Epithelial cell of proximal tubule (primary cell): ENCODE measurements around the gene SMAP1. TPM values are rescaled to one million over a fixed set of nuclear protein-coding genes. Genes with fewer than 3 reads are reported as not detected.

Experiments
- DNase-seq: peaks from one replicate; pipeline ENCODE4 v3.0.0-alpha.2; 2011; ENCODE audit warnings: low read depth
- H3K4me3 ChIP-seq: 2 replicates; pipeline ENCODE4 v1.5.1; 2011; ENCODE audit warnings: low read depth, mild to moderate bottlenecking, low read length
- total RNA-seq: library from RNA; depleted of rRNA; stranded (reverse); fragments of >200 nt; gene quantifications from 2 replicates; pipeline ENCODE4 v1.2.3, GENCODE V29; 2015
- TF ChIP-seq, protein P1 (sequence below): conservative IDR thresholded peaks from 2 replicates; pipeline ENCODE4 v1.5.1; 2012; ENCODE audit warnings: low read depth, mild to moderate bottlenecking, low read length

Gene SMAP1
- total RNA-seq, 1 donor from 2014 or later, result 24.7 TPM

GRCh38 chr6:70675822-70676221, 8.1 kb downstream of the SMAP1 start:
- TF ChIP-seq, protein P1, sequence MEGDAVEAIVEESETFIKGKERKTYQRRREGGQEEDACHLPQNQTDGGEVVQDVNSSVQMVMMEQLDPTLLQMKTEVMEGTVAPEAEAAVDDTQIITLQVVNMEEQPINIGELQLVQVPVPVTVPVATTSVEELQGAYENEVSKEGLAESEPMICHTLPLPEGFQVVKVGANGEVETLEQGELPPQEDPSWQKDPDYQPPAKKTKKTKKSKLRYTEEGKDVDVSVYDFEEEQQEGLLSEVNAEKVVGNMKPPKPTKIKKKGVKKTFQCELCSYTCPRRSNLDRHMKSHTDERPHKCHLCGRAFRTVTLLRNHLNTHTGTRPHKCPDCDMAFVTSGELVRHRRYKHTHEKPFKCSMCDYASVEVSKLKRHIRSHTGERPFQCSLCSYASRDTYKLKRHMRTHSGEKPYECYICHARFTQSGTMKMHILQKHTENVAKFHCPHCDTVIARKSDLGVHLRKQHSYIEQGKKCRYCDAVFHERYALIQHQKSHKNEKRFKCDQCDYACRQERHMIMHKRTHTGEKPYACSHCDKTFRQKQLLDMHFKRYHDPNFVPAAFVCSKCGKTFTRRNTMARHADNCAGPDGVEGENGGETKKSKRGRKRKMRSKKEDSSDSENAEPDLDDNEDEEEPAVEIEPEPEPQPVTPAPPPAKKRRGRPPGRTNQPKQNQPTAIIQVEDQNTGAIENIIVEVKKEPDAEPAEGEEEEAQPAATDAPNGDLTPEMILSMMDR, result no peak
- DNase-seq, result no peak
- no peak overlapping the region for H3K4me3 ChIP-seq

DNA sequence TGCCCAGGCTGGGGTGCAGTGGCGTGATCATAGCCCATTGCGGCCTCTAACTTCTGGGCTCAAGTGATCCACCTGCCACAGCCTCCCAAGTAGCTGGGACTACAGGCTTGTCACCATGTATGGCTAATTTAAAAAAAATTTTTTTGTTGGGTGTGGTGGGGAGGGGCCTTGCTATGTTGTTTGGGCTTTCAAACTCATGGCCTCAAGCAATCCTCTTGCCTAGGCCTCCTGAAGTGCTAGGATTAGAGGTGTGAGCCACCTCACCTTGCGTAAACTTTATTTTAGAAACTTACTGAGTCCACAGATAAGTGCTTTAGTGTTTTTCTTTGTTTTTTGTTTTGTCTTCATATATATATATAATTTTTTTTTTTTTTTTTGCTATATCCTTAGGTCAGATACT, 9.1 kb downstream of the SMAP1 start:
- H3K4me3 ChIP-seq, result no peak overlapping the region
- TF ChIP-seq, protein P1, result no peak
- DNase-seq, result no peak

DNA sequence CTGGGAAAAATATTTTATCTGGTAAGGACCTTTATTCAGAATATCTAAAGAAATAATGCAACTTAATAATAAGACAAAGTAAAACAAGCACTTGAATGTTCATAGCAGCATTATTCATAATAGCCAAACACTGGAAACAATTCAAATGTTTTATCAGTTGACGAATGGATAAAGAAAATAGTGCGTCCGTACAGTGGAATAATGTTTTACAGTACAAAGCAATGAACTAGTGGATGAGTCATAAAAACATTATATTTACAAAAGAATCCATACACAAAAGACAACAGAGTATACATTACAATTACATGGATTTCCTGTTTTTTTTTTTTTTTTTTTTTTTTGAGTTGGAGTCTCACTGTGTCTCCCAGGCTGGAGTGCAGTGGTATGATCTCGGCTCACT, 12.7 kb downstream of the SMAP1 start:
- no peak overlapping the region for H3K4me3 ChIP-seq
- DNase-seq, result no peak
- TF ChIP-seq, protein P1, result no peak

DNA sequence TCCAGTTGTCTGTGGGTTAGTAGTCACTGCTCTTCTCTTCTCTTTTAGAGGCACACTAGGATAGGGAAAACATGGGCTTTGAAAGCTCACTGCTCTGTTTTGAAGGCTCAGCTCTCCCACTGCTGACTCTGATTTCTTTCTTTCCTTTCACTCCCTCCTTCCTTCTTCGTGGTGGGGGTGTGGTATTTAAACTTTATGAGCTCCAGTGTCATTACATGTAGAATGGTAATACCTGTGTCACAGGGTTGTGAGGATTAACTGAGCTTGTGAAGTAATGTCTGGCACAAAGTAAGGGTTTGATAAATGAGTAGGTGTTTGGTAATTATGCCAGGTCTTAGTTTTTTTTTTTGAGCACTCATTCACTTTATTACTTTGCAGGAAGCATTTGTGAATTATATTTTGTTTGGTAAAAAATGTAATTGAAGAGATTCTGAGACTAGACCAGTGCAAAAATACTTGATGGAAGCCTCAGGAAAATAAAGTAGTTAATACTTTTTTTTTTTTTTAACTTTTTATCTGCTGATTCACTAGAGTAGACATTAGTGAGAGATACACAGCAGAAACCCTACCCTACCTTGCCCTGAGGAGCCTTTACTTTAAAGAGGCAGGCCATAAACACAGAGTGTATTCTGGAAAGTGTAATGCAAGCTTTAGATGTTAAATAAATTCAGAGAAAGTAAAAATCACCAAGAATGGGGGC, 17.3 kb downstream of the SMAP1 start:
- DNase-seq, result no peak
- TF ChIP-seq, protein P1, result no peak
- H3K4me3 ChIP-seq, result no peak overlapping the region

- DNase-seq, result no peak
- H3K4me3 ChIP-seq, result no peak overlapping the region
- TF ChIP-seq, protein P1, result no peak
These were observed 18.0 kb downstream of the SMAP1 start for GRCh38 chr6:70685494-70686180.

- TF ChIP-seq, protein P1, result peak; percentile 56
- no peak for DNase-seq
- H3K4me3 ChIP-seq, result no peak overlapping the region
These were observed 19.0 kb downstream of the SMAP1 start for GRCh38 chr6:70686548-70687133.
